OCI-LY3 (cell line): ENCODE results near the gene WWOX.

Experiments
- CTCF ChIP-seq: fragments of 200-600, 300-600 bp; sonication (generic); IDR thresholded peaks from 2 replicates; pipeline ENCODE4 v1.5.1; 2014; ENCODE audit warnings: antibody characterized with exemption, low read length, low read depth
- EZH2phosphoT487 ChIP-seq: fragments of 200-600 bp; shearing (Covaris generic); IDR thresholded peaks from 2 replicates; pipeline ENCODE4 v1.6.1; 2018; ENCODE audit warnings: antibody characterized with exemption, mixed run types, low read depth

GRCh38 chr16:79073566-79073965 lies 974.1 kb downstream of the WWOX start:
- TF ChIP-seq CTCF, result no peak
- TF ChIP-seq EZH2phosphoT487, result no peak
